Esophagus muscularis mucosa (tissue), 4 donors: Measurements from ENCODE around the gene TMA16. TPM values are rescaled to one million over a fixed set of nuclear protein-coding genes. Genes with fewer than 3 reads are reported as not detected.

Experiments
- DNase-seq: peaks from one replicate; pipeline ENCODE4 v3.0.0-alpha.2; 2017; ENCODE audit errors: extremely low spot score
- H3K27ac ChIP-seq, 4 donors: fragments of 200-600 bp; sonication (generic); replicated peaks in 1 of 4; 1 replicate in 3 of 4; 2 replicates in 1 of 4; pipeline ENCODE4 v1.5.1; 2016 to 2019; ENCODE audit warnings: mild to moderate bottlenecking in 1 of 4
- H3K27me3 ChIP-seq, 4 donors: fragments of 200-600 bp; sonication (generic); one replicate each; pipeline versions ENCODE4 v1.5.1 to v1.6.0; 2016 to 2019
- H3K36me3 ChIP-seq, 4 donors: fragments of 200-600 bp; sonication (generic); one replicate each; pipeline ENCODE4 v1.5.1; 2016 to 2019
- H3K4me1 ChIP-seq, 4 donors: fragments of 200-600 bp; sonication (generic); one replicate each; pipeline ENCODE4 v1.5.1; 2016 to 2019
- H3K4me3 ChIP-seq, 4 donors: fragments of 200-600 bp; sonication (generic); 1 replicate in 2 of 4; 2 replicates in 2 of 4; pipeline ENCODE4 v1.5.1; 2016 to 2019; ENCODE audit warnings: mild to moderate bottlenecking in 4 of 4, moderate library complexity in 1 of 4
- H3K9me3 ChIP-seq, 4 donors: fragments of 200-600 bp; sonication (generic); 1 replicate in 3 of 4; 2 replicates in 1 of 4; pipeline ENCODE4 v1.5.1; 2016 to 2019
- EP300 ChIP-seq: sonication (generic); formaldehyde crosslinking; IDR thresholded peaks from one replicate; pipeline ENCODE4 v1.6.1; 2017; ENCODE audit warnings: antibody characterized with exemption
- POLR2A ChIP-seq: fragments of 450-650 bp; IDR thresholded peaks from one replicate; pipeline ENCODE4 v1.6.1; 2017; ENCODE audit warnings: antibody characterized with exemption, moderate library complexity, mild to moderate bottlenecking, low read depth
- POLR2AphosphoS5 ChIP-seq, 2 donors: sonication (generic); formaldehyde crosslinking; IDR thresholded peaks; one replicate each; pipeline ENCODE4 v1.6.1; 2017; ENCODE audit warnings: antibody characterized with exemption in 2 of 2
- WGBS: methylation state at CpG from one replicate; pipeline ENCODE4 v1.1.5; 2018; 5-methylcytosine and 5-hydroxymethylcytosine counted together
- intact Hi-C: fragments of 100-400 bp; cut with DNase I; formaldehyde crosslinking; loops from one replicate; pipeline ENCODE4 v1.15.1; 2023
- total RNA-seq, 4 donors: library from RNA; depleted of rRNA; stranded (reverse); fragments of >200 nt; gene quantifications; one replicate each; pipeline versions ENCODE4 v1.1.0 to v1.2.1, GENCODE V29; 2016
- TF ChIP-seq, protein P1 (sequence below), 3 experiments: fragments of 200-600 bp in 2 of 3; fragments of 450-650 bp in 1 of 3; sonication (generic) in 2 of 3; IDR thresholded peaks; one replicate each; pipeline ENCODE4 v1.5.1; 2017 to 2019; ENCODE audit warnings: antibody characterized with exemption in 3 of 3, mild to moderate bottlenecking in 2 of 3, moderate library complexity in 1 of 3

The TMA16 gene
- total RNA-seq, 4 donors from 2014 or later = 11.2 to 21.9 (median 16.6) TPM

DNA sequence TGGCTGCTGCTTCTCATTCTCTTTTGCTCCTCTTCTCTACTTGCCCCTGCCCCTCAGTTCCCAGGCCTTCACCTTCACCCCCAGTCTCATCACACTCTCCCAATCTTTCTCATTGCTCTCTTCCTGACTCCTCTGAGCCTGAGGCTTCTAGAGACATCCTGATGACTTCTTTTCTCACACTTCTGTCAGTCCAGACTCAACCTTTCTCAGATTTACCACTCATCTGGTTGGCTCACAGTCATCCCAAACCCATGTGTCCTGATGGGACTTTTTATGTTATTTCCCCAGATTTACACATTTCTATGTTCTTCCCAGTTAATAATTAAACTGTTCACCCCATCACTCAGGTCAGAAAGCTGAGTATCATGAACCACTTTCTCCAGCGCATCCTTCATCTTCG, 68.0 kb downstream of the TMA16 start:
- no peak for DNase-seq
- Histone ChIP-seq H3K27ac (no peak overlapping the region), H3K27me3 (no peaks in the 10 kb centered on the region), H3K36me3 (no peaks in the 10 kb centered on the region), H3K4me1 (peaks cover 0 to 9% (median 4%) of the 10 kb centered on the region in 4 donors), H3K9me3 (peaks cover 0 to 5% (median 0%) of the 10 kb centered on the region in 4 donors), H3K4me3 (no peak overlapping the region)
- intact Hi-C loops = no loop called here
- WGBS = 92% methylated on average over 2 of the region's 2 CpGs
- TF ChIP-seq EP300 = no peak

DNA sequence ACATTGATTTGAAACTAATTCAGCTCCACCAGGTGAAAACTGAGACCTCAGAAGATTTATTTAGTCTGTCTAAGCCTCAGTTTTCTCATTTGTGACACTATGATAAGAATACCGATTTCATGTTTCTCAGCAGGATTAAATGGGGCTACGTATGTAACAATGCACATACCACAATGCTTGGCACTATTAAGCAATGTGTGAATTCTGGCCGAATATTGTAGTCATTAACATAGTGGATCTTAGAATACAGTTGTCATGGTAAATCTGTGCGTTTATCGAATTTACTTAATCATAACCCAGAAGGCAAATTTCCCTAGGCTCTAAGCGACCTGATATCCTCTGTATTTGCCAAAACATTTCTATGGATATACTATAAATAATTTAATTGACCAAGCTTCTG, 69.1 kb downstream of the TMA16 start:
- Histone ChIP-seq H3K36me3 (no peaks in the 10 kb centered on the region), H3K27me3 (no peaks in the 10 kb centered on the region), H3K27ac (no peak overlapping the region), H3K4me1 (peaks cover 0 to 5% (median 1%) of the 10 kb centered on the region in 4 donors), H3K9me3 (peaks cover 0 to 5% (median 0%) of the 10 kb centered on the region in 4 donors), H3K4me3 (no peak overlapping the region)
- WGBS = 90% methylated on average over 6 of the region's 6 CpGs
- TF ChIP-seq, protein P1, sequence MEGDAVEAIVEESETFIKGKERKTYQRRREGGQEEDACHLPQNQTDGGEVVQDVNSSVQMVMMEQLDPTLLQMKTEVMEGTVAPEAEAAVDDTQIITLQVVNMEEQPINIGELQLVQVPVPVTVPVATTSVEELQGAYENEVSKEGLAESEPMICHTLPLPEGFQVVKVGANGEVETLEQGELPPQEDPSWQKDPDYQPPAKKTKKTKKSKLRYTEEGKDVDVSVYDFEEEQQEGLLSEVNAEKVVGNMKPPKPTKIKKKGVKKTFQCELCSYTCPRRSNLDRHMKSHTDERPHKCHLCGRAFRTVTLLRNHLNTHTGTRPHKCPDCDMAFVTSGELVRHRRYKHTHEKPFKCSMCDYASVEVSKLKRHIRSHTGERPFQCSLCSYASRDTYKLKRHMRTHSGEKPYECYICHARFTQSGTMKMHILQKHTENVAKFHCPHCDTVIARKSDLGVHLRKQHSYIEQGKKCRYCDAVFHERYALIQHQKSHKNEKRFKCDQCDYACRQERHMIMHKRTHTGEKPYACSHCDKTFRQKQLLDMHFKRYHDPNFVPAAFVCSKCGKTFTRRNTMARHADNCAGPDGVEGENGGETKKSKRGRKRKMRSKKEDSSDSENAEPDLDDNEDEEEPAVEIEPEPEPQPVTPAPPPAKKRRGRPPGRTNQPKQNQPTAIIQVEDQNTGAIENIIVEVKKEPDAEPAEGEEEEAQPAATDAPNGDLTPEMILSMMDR (IDR thresholded peaks at IDR 0.05) = no peak
- no peak for TF ChIP-seq POLR2AphosphoS5 (IDR thresholded peaks at IDR 0.05)
- TF ChIP-seq EP300 = no peak
- no peak for TF ChIP-seq POLR2A
- DNase-seq = no peak
- intact Hi-C loops = no loop called here

DNA sequence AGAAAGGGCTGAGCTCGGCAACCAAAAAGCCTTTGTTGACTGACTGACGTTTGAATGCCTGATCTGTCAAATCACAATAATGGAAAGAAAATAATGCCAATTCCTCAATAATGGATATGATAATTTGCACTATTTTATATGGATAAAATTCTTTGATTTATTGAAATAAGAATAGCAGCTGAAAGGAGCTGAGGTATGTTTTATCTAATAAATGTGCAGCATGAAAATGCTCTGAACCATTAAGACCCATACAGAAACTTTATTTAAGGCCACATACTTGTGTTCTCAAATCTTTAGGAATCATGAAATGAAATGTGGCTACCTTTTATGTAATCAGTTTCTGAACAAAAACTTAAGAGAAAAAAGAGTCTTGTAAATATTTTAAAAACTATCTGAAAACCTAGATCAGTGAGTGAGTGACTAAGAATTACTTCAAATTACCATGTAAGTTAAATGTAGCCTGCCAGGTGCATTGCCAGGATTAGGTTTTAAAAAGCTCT, 69.8 kb downstream of the TMA16 start:
- Histone ChIP-seq H3K36me3 (no peaks in the 10 kb centered on the region), H3K27ac (no peak overlapping the region), H3K9me3 (peaks cover 0 to 5% (median 0%) of the 10 kb centered on the region in 4 donors), H3K4me1 (no peaks in the 10 kb centered on the region), H3K4me3 (no peak overlapping the region), H3K27me3 (no peaks in the 10 kb centered on the region)
- WGBS = 94% methylated on average over 2 of the region's 2 CpGs
- intact Hi-C loops = no loop called here
- DNase-seq = no peak
- TF ChIP-seq EP300 (no peak), POLR2AphosphoS5 (IDR thresholded peaks at IDR 0.05) (no peak), POLR2A (no peak)
- TF ChIP-seq, protein P1 (IDR thresholded peaks at IDR 0.05) = no peak

DNA sequence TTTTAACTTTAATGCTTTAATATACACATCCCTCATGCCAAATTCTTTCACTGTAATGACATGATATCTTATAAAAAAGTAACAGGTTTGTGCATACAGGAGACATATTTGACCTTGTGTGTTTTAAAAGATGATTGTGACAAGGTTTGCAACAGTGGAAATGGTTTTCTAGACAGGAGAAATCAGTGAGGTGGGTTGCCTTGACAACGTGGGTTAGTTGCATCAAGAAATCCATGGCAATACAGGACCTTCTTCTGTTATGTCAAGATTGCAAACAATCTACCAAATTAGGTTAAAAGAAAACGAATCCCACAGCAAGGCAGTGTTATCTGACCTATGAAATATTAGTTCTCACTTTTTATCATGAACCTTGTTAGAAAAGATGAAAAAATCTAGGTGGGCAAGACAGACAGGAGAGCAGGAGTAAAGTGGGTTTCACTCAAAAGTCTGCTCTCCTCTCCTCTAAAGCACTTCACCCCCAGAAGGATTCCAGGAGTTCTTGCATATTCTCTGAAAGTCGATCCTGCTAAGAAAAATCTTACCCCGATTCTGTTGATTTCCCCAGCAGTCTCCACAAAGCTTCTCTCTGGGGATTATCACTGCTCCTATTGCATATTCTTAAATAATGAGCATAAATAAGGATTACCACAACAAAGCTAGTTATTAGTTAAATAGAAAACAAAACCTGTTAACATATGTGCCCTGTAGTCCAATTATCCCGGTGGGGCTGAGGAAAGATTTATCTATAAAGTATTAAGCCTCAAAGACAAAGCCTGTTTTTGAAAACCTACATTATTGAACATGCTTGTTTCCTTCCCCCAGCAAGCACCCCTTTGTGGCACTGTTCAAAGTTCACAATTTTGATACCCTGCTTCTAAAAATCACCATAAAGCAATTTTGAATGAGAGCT, 71.0 kb downstream of the TMA16 start:
- Histone ChIP-seq H3K4me3 (no peak overlapping the region), H3K27ac (no peak overlapping the region), H3K27me3 (no peaks in the 10 kb centered on the region), H3K9me3 (peaks cover 0 to 1% (median 0%) of the 10 kb centered on the region in 4 donors), H3K36me3 (no peaks in the 10 kb centered on the region), H3K4me1 (no peaks in the 10 kb centered on the region)
- TF ChIP-seq, protein P1 (IDR thresholded peaks at IDR 0.05) = no peak
- no peak for TF ChIP-seq POLR2A
- no peak for TF ChIP-seq POLR2AphosphoS5 (IDR thresholded peaks at IDR 0.05)
- TF ChIP-seq EP300 = no peak
- intact Hi-C loops = no loop called here
- WGBS = 39% methylated on average over 5 of the region's 5 CpGs
- no peak for DNase-seq

DNA sequence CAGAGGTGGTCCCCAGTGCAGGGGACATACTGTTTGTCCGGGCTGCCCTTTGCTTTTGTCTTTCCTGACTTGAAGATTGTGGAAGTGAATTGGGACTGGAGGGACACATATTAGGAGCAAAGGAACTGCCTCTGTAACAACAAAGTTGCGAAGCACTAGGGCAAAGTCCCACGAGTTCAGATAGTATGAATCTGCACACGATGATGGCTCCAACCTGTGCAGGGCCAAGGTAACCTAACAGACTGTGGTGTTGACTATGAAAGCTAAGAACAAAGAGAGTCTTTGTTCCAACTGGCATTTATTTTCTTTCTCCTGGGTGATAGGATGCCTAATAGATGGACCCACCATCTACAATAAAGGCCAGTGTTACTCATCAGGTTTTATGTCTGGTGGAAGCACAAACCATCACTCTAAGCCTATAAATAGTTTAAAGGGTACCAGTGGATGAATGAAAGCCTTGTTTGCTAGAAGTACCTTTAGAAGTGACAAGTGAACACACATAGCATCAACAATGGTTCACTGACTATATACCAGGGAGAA, 71.8 kb downstream of the TMA16 start:
- 60% methylated on average over 4 of the region's 4 CpGs for WGBS
- H3K27ac ChIP-seq = no peak overlapping the region
- H3K36me3 ChIP-seq = no peaks in the 10 kb centered on the region
- H3K27me3 ChIP-seq = no peaks in the 10 kb centered on the region
- DNase-seq = no peak
- H3K4me1 ChIP-seq = no peaks in the 10 kb centered on the region
- TF ChIP-seq, protein P1 (IDR thresholded peaks at IDR 0.05) = no peak
- TF ChIP-seq POLR2AphosphoS5 (IDR thresholded peaks at IDR 0.05) (no peak), POLR2A (no peak), EP300 (no peak)
- intact Hi-C loops = no loop called here
- no peak overlapping the region for H3K4me3 ChIP-seq
- H3K9me3 ChIP-seq = no peaks in the 10 kb centered on the region
